ENCODE results near the gene CCDC91.

CCDC91 gene

DNA sequence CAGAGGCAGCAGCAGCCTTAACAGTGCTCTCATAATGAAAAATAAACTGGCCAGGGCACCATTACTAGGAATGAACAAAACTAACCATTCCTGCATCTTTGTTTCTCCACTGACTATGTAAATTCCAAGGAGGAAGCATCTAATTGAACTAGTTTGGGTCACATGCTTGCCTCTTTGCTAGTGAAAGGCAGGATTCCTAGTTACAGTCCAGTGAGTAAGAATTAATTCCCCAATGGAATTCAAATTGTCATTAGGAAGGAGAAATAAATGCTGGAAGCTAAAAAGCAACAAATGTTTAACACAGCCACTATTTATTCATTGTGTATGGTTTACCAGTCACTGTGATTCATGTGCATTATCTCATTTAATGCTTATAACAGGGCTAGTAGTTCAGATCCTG, 316.0 kb downstream of the CCDC91 start:
- H3K27ac ChIP-seq: no peak overlapping the region
- TF ChIP-seq, protein P1, sequence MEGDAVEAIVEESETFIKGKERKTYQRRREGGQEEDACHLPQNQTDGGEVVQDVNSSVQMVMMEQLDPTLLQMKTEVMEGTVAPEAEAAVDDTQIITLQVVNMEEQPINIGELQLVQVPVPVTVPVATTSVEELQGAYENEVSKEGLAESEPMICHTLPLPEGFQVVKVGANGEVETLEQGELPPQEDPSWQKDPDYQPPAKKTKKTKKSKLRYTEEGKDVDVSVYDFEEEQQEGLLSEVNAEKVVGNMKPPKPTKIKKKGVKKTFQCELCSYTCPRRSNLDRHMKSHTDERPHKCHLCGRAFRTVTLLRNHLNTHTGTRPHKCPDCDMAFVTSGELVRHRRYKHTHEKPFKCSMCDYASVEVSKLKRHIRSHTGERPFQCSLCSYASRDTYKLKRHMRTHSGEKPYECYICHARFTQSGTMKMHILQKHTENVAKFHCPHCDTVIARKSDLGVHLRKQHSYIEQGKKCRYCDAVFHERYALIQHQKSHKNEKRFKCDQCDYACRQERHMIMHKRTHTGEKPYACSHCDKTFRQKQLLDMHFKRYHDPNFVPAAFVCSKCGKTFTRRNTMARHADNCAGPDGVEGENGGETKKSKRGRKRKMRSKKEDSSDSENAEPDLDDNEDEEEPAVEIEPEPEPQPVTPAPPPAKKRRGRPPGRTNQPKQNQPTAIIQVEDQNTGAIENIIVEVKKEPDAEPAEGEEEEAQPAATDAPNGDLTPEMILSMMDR (conservative IDR thresholded peaks at IDR 0.05): no peak

DNA sequence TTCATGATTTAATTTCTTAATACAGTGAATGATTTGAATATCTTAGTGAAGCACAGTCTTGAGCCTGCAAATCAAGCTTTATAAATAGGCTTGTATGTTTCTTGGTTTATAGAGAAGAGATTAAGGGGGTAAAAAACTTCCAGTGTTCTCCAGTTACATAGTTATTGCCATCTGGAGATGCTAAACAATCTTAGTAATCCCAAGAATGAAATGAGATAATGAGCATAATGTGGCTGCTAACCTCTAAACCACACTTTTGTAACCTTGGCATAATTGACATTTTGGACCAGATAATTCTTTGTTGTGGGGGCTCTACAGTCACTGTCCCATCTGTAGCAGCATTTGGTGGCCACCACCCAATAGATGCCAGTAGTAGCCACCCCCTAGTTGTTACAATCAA, 316.8 kb downstream of the CCDC91 start:
- H3K27ac ChIP-seq: no peak overlapping the region
- TF ChIP-seq, protein P1 (conservative IDR thresholded peaks at IDR 0.05): no peak

GRCh38 chr12:28507867-28508266, 317.6 kb downstream of the CCDC91 start:
- no peak overlapping the region for H3K27ac ChIP-seq
- TF ChIP-seq, protein P1 (conservative IDR thresholded peaks at IDR 0.05): no peak

DNA sequence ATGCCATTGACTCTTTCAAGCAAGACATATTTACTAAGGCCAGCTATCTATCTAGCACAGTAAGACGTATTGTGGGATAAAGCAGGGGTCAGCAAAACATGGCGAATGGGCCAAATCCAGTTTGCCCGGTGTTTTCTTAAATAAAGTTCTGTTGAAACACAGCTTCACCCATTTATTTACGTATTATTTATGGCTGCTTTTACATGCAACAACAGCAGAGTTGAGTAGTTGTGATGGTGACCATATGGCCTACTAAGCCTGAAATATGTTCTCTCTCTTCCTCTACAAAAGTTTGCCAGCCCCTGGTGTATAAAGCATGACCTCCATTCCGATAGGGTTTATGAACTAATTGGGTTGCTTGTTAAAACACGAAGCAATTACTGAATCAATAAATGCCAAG, 322.1 kb downstream of the CCDC91 start:
- H3K27ac ChIP-seq: no peak overlapping the region
- TF ChIP-seq, protein P1 (conservative IDR thresholded peaks at IDR 0.05): no peak

- TF ChIP-seq, protein P1 (conservative IDR thresholded peaks at IDR 0.05): no peak
These were observed 322.6 kb downstream of the CCDC91 start for GRCh38 chr12:28512876-28513275.

DNA sequence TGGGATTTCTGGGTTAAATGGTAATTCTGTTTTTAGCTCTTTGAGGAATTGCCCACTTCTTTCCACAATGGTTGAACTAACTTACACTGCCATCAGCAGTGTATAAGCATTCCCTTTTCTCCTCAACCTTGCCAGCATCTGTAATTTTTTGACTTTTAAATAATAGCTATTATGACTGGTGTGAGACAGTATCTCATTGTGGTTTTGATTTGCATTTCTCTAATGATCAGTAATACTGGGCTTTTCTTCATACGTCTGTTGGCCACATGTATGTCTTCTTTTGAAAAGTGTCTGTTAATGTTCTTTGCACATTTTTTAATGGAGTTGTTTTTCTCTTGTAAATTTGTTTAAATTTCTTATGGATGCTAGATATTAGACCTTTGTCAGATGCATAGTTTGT, 323.7 kb downstream of the CCDC91 start:
- TF ChIP-seq, protein P1 (conservative IDR thresholded peaks at IDR 0.05): no peak

More at GRCh38 chr12:28512876-28513275, 322.6 kb downstream of the CCDC91 start:
- H3K27ac ChIP-seq: no peak overlapping the region

GRCh38 chr12:28517101-28517500, 326.8 kb downstream of the CCDC91 start:
- TF ChIP-seq, protein P1 (conservative IDR thresholded peaks at IDR 0.05): no peak
- H3K27ac ChIP-seq: no peak overlapping the region

More for the DNA sequence above, 323.7 kb downstream of the CCDC91 start:
- H3K27ac ChIP-seq: no peak overlapping the region
